ENCODE results near the gene ARHGEF2.
A peak's percentile ranks its signal among the peaks of the same experiment; 100 is the strongest.

Gene ARHGEF2

DNA sequence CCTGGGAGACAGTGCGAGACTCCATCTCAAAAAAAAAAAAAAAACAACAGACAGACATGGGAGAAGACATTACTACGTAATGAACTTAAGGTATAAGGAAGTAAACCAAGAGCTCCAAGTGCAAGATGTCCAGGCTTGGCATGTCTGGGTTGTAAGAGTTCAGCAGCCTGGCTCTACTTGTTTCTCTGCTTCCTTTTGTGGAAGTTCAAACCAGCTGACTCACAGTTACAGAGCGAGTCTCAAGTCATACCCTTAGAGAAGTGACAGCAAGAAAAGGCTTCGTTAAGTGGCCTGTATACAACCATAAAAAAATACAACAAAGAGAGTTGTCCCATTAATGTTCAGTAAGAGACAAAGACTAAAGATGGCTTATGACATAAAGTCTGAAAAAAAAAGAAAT, 68.5 kb downstream of the ARHGEF2 start:
- DNase-seq: peak; percentile 48

GRCh38 chr1:155904261-155904660, 74.1 kb downstream of the ARHGEF2 start:
- no peak for DNase-seq

GRCh38 chr1:155900161-155900560, 78.2 kb downstream of the ARHGEF2 start:
- DNase-seq: peak; percentile 82

GRCh38 chr1:155899683-155900082, 78.7 kb downstream of the ARHGEF2 start:
- no peak for DNase-seq

DNA sequence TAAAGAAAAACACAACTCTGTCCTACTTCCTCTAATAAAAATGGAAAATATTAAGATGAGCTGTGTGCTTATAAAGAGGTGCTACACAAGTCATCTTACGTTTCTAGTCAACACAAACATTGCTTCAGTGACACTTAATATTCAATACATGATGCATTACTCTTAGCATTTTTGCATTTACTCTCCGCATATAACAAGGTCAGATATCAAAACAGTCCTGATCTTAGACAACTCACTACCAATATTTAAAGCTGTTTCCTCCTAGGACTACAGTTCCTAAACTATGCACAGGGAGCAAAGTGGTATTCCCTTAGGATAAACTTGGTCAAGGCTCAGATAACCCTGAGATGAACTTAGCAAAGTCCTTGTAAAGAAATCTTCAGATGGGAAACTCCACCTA, 79.5 kb downstream of the ARHGEF2 start:
- no peak for DNase-seq

DNA sequence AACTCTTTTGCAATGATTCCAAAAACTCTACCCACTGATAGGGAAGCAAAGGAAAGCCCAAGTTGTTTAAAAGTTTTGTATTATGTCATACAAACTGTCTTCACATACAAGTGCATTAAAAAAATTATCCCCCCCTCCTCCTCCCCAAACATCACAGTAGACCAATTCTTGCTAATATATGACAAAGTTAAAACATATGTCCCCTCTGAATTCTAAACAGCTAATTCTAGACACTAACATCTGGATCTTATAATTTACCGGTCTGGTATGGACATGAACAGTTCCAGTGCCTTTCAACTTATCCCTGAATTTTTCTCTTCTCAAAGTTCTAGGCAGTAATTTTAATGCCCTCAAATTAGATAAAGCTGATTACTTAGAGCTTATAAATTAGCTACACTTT, 80.6 kb downstream of the ARHGEF2 start:
- DNase-seq: no peak
